ENCODE data around the gene METTL21A.

Gene METTL21A

DNA sequence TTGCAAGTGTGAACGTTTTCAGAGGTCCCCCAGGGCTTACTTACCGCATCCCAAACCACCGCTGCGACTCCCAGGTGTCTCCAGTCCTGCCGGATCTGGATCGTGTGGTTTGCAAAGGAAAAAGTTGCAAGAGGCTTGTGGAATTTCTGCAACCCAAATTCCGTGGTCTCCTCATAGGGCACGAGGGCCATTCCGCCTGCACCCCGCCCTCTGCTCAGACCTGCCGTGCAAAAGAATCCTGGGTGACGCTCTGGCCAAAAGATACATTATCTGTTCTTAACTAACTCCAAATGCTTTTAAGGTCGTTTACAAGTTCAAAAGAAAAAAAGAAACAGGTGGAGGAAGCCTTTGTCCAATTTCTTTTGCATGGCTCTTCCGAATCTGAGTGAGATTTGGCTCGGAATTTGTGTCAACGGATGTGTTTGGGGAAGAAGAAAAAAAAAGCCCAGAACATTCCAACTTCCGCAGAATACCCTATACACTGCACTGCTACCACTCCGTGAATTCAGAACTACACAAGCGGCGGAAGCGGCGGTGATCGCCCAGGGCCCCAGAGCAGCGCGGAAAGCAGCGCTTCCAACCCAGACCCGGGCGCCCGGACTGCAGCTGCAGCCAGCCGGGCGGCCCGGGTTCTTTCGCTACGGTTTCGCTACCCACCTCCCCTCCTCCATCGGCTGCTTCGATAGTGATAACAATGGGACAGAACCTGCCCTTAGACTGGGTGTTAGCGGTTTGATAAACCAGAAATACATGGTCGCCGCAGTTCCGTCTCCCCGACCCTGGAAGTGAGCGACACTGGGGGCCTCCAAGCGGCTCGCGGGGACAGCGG lies 795 bp downstream of the METTL21A start:
- DNase-seq (ENCODE audit: low spot score): peak; percentile 60

DNA sequence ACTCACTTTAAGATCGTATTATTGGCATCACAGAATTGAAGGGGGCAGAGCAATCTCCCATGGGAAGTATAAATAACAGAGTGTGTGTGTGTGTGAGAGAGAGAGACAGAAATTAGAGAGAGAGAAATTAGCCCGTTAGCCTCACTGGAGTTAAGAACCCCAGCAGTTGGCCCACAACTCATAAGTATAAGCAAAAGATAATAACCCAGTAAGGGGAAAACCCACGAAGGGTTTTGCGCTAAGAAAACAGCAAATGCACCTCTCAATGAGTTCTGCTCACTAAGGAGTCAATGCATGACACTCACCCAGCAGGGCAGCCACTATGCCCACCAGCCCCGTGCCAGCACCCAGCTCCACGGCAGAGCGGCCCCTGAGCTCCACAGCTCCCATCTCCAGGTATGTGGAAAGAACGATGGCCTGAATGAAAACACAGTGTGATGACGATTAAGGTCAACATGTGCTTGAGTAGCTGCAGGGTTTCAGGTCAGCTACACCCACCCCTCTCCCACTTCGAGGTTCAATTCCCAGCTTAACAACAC lies 3.6 kb downstream of the METTL21A start:
- DNase-seq (ENCODE audit: low spot score): no peak

DNA sequence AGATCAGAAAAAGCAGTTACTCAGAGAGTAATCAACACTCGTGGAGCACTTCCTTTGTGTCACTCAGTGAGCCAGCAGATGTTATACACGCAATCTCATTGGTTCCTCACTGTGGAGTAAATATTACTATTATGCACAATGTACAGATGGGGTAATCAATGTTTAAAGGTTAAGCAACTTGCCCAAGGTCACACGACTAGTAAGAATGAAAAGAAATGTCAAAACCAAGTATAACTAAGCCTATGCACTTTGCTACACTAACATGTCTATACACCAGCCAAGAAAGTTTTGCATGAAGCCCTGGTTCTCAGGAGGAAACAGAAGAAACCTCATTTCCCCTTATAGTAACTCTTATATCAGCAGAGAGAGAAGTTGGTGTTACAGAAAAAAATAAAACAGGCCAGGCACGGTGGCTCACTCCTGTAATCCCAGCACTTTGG lies 5.4 kb downstream of the METTL21A start:
- no peak for DNase-seq (ENCODE audit: low spot score)

DNA sequence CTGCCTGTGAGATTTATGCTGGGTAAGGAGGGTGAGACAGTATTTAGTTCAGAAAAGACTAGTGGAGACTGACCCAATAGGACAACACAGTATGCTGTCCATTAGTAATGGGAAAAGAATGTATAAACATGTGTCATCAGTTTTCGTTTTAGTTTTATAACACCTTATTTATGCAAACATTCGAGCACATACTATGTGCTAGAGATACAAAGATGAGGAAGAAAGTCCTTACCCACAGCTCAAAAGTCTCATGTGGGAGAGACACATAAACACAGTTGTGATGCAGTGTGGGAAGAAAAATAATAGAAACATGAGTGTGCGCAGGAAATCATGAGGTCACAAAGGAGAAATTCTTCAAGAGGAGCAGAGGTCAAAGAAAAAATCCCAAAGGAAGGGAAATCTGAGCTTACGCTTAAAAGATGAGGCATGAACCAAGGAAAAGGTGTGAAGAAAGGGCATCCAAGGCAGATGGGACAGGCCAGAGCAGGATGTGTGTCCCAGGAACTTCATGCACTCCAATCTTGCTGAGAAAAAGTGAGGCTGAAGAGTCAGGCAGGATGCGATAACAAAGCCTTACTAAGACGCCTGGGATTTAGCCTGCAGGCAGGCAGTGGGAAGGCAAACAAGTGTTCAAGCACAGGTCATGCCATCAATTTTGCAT lies 8.1 kb downstream of the METTL21A start:
- DNase-seq (ENCODE audit: low spot score): peak; percentile 76

DNA sequence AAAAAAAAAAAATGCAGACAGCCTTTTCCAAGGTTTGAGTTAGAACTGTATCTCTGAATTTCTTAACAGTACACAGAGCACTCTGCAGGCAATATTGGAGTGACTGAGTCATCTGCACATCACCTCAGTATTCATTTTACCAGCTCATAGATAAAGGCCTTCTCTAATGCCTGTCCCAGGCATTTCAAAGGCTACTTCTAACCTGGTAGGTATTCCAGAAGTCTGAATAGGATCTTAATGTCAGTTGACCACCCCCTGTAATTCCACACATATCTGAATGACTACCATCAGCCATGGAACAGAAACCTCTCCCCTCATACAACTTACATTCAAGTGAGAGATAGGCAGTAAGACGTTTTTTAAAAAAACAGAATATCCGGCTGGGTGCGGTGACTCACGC lies 9.0 kb downstream of the METTL21A start:
- DNase-seq (ENCODE audit: low spot score): no peak

DNA sequence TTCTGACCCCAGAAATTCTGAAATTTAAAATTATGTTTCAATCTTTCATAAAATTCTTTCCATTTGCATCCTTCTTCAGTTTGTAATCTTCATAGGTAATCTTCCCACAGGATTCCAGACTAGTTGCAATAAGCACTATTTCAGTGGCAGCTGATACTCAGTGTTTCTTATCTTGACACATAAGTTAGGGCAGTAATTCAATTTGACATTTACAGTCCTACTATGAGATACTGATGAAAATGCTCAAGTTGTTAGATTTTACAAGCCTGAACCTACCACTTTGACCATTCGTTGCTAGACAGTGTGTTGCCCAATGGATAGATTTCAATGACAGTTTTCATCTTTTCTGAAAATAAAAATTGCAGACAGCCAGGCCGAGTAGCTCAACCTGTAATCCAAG lies 10.4 kb downstream of the METTL21A start:
- no peak for DNase-seq (ENCODE audit: low spot score)

DNA sequence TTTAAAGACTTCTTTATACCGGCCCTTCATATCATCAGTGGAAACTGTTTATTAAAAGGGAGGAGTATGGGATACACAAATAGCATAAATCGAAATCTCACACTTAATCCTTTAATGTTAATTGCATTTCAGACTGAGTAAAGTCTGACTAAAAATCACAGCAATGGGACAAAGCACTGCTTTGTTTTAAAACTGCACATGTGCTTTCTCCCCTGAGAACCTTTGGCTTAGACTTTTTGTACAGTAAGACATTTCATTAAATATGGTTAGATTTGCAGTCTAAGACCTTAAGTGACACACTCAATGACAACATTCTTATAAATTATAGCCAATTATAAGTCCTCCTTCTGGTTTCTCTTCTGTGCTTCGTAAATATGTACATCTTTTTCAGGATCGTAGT lies 12.5 kb downstream of the METTL21A start:
- no peak for DNase-seq (ENCODE audit: low spot score)

DNA sequence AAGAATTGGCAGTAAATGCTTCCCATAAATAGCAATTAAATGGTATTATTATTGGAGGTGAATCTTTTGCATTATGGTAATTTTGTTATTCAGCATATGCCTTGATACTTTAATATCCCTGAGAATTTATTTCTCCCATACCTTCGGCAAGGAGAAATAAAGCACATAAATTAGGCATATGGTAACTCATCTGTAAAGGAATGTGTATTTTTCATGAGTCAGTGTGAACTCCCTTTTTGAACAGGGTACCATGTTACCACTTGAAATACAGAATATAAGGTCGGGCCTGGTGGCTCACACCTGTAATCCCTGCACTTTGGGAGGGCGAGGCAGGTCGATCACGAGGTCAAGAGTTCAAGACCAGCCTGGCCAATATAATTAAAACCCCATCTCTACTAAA lies 18.4 kb downstream of the METTL21A start:
- no peak for DNase-seq (ENCODE audit: low spot score)

DNA sequence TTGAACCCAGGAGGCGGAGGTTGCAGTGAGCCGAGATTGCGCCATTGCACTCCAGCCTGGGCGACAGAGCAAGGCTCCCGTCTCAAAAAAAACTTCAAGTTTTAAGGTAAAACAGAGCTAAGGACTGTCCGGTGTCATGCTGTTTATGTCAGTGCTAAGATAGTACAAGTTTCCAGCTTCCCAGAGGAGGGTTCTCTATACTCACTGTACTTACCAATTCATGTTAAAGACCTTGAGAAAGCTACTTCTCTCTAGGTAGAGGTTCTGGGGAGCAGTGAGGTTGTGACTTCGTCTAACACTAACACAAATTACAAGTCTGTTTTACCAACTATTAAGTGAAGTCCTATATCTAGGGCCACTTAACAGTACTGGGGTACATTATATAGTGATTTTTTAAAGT lies 18.8 kb downstream of the METTL21A start:
- DNase-seq (ENCODE audit: low spot score): no peak

DNA sequence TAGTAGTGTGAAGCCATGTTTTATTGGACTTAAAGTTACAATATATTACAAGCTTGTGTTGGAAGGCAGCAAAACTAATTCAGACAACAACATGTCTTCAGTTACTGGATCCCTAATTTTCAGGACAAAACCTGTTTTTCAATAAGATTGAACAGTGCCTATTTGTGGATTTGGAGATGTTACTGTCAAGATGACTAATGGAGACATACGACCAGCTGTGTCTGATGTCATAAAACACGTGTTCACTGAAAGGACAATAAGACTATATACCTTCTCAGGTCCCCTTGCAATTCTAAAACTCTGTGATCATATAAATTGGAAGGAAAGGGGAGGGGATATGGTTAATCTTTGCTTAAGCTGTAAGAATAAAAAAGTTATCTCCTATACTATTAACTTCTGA lies 21.7 kb downstream of the METTL21A start:
- DNase-seq (ENCODE audit: low spot score): no peak

DNA sequence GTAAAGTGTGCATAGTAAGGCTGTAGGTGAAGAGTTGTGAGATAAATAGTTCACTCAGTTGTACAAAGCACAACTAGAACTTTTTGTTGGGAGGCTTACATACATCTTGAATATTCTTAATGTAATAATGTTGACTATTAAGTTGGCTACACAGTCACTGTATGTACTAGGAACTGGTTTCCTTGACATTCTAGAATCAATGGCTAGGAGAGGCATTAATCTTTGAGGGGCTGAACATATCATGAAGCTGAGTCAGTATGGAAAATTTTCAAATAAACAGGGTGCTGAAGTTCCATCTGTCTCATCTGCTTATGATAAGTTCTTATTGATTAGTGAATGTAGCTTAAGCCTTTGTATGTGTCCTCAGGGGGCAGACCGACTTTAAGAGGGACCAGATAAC lies 23.4 kb downstream of the METTL21A start:
- DNase-seq (ENCODE audit: low spot score): no peak

DNA sequence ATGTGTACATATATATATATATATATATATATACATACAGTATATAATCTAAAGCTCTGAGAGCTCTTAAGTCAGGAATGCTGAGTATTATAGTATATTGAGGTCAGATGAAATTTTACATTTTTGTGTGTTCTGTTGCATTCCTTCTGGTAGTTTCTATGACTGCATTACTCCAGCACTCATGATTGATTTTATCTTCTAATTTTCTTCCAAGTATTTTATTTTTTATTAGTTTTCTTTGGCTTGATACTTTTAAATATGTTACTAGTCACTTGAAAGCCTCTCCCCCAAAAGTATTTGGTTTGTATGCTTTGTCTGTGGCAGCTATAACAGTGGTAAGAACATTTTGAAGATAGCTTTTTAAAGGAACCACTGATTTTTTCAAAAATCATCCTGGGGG lies 25.0 kb downstream of the METTL21A start:
- DNase-seq (ENCODE audit: low spot score): peak; percentile 12

DNA sequence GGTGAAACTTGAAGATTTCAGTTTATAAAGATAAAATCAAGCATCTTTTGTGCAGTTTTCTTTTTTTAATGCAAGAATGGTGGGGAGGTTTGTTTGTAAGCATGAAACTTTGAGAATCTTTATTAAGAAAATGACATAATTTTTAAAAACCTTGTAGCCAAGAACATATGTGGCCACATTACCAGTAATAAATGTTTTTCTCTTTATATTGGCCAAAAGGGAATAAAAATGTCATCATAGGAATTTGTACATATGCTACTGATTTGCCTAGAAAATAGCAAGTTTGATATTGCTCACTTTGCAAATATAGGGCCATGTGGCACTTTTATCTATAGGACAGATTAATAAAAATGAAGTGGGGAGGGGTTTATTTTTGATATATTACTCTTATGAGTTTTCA lies 25.6 kb downstream of the METTL21A start:
- DNase-seq (ENCODE audit: low spot score): no peak

DNA sequence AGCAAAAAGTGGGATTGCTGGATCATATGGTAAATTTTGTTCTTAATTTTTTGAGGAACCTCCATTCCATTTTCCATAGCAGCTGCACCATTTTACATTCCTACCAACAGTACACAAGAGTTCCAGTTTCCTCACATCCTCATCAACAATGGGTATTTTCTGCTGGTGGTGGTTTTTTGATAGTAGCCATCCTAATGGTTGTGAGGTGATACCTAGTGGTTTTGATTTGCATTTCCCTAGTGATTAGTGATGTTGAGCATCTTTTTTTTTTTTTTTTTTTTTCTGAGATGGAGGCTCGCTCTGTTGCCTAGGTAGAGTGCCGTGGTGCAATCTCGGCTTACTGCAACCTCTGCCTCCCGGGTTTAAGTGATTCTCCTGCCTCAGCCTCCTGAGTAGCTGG lies 30.5 kb downstream of the METTL21A start:
- no peak for DNase-seq (ENCODE audit: low spot score)

DNA sequence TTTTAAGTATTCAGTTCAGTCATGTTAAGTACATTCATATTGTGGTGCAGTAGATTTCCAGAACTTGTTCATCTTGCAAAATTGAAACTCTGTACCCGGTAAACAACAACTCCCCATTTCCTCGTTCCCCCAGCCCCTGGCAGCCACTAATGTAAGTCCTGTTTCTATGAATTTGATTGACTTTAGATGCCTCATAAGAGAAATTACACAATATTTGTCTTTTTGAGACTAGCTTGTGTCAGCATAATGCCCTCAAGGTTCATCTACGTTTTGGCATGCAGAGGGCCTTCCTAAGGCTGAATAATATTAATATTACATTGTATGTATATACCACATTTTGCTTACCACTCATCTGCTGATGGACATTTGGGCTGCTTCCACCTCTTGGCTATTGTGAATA lies 30.9 kb downstream of the METTL21A start:
- DNase-seq (ENCODE audit: low spot score): no peak

DNA sequence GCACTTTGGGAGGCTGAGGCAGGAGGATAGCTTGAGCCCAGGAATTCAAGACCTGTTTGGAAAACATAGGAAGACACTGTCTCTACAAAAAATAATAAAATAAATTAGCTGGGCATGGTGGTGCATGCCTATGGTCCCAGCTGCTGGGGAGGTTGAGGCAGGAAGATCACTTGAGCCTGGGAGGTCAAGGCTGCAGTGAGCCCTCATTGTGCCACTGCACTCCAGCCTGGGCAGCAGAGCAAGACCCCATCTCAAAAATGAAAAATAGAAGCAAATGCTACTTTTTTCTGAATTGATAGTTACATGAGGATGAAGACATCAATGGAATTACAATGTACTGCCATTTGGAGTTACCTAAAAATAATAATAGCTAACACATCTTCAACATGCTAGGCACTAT lies 31.9 kb downstream of the METTL21A start:
- no peak for DNase-seq (ENCODE audit: low spot score)

DNA sequence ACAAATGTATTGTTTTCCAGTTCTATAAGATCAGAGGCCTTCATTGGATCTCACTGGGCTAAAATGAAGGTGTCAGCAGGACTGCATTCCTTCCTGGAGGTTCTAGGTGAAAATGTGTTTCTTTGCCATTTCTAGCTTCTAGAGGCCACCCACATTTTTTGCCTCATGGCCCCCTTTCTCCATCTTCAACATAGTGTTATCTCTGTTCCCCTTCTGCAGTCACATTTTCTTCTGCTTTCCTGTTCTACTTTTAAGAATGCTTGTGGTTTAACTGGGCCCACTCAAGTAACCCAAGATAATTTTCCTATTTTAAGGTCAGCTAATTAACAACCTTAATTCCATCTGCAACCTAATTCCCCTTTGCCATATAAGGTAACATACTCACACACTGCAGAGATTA lies 36.1 kb downstream of the METTL21A start:
- no peak for DNase-seq (ENCODE audit: low spot score)

DNA sequence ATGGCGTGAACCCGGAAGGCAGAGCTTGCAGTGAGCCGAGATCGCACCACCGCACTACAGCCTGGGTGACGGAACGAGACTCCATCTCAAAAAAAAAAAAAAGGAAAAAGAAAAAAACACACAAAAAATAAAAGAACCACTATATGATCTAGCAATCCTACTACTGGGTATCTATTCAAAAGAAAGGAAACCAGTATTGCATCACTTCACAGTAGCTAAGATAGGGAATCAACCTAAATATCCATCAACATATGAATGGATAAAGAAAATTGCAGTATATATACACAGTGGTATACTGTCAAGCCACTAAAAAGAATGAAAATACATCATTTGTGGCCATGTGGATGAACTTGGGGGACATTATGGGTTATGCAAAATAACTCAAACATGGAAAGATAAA lies 37.9 kb downstream of the METTL21A start:
- no peak for DNase-seq (ENCODE audit: low spot score)

DNA sequence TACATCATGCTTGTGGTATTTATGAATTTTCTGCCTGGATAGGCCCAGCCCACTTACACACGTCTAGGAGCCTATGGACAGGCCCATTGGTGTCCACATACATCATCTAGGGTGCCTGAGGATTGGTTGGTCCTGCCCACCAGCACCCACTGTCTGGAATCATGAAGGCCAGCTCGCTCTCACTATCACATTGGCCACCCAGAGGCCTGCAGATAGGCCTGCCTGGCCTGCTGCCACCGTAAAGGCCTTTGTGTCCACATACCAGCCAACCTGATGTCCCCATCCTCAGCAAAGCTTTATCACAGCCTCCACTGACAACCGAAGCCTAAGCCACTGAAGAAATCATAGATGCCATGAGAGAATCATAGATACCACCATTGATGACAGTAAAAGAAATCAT lies 40.2 kb downstream of the METTL21A start:
- no peak for DNase-seq (ENCODE audit: low spot score)

DNA sequence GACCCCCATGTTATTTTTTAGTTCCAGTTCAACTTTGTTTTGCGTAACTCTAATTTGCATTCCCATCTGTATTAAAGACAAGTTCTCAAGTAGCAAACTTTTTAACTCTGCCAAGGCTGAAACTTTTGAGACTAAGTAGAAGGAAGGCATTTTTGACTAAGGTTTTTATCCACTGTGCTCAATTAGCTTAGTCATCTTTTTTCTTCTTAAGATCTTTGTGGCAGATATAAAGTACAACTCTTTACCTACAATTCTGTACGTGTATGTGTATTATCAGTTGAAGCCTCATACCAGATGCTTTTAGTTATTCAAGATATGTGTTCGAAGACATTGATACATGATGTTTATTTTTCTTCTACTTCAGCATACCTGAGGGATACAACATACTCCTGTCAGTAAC lies 53.8 kb downstream of the METTL21A start:
- DNase-seq (ENCODE audit: low spot score): no peak

DNA sequence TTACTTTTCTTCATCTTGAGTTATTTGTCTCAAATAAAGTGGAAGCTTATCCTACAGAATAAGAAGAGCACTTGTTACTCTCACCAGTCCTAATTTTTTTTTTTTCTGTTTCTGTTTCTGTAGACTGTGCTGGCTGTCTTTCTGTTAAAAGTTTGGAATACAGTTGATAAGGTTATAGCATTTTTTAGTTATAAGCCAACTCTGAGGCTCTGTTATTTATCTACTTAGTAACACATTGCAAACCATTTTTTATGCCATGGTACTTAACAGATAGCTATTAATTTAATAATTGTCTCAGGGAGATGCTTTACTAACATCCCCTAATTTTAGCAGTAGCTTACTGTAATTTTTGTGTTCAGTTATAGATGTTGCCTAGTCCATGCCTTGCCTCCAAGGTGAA lies 57.5 kb downstream of the METTL21A start:
- DNase-seq (ENCODE audit: low spot score): no peak

DNA sequence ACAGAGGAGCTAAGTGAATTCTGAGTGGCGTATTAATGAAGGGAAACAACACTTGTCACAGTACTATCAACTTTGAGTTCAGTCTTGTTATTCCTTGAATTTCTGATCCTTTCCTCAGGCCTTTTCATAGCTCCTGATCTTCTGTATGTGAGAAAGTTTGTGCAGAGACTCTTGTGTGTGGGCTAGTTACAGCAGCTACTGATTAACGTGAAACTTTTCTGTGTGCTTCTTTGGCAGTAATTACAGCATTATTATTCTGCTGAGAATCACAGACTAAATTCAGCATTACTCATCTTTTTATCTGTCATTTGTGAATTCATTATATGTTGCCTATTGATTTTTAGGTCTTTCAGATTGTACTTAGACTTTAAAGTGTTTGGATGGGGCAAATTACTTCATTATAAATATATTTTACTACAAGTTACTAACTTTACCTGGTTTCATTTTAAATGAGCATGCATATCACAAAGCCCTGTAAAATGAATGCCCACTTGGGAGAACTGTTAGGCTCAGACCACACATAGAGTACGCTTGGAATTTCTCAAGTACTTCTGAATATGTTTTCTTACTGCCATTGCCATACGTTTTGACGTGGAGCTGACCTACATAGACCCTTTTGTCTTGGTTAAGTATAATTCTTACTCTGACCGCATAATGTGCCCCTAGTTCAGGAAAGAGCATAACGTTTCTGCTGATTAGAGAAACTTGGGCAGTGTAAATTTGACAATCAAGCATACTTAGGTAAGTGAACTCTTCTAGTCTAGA lies 59.3 kb downstream of the METTL21A start:
- DNase-seq (ENCODE audit: low spot score): no peak
